ENCODE results near the gene CYB561D1.

Gene CYB561D1

DNA sequence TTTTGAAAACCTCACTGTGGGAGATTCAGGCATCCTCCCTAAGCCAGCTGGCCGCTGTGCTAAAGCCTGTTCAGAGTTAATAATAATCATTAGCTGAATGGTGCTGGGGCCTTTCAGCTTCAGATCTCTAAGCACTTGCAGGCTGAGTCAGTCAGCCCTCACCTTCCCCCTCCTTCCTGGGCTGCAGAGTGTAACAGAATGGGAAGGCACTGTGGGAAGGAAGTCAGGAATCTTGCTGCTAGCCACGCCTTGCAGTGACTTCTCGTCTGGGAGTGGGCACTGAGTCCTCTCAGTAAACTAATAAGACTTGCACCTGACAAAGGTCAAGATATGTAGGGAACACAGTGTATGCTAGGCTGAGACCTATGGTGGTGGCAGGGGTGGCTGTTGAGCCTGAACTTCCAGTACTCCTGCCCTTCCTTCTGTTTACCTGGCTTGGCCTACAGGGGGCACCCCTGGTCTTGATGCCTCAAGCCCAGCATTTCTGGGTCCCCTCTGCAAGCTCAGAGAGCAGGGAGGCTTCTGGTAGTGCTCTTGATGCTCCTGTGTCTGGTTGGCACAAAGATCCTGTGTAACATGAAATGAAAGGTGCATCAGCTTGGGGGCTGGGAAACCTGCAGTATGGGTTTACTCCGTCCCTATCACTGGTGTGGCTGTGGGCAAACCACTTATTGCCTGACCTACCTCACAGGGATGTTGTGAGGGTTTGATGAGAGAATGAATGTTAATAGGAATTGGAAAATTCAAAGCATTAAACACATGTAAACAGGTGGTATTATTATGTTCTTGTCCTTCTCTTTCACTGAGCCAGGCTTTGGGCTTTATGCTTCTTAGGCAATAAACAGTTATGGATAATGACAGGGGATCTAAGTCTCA, 6.0 kb downstream of the CYB561D1 start:
- TF ChIP-seq, protein P1, sequence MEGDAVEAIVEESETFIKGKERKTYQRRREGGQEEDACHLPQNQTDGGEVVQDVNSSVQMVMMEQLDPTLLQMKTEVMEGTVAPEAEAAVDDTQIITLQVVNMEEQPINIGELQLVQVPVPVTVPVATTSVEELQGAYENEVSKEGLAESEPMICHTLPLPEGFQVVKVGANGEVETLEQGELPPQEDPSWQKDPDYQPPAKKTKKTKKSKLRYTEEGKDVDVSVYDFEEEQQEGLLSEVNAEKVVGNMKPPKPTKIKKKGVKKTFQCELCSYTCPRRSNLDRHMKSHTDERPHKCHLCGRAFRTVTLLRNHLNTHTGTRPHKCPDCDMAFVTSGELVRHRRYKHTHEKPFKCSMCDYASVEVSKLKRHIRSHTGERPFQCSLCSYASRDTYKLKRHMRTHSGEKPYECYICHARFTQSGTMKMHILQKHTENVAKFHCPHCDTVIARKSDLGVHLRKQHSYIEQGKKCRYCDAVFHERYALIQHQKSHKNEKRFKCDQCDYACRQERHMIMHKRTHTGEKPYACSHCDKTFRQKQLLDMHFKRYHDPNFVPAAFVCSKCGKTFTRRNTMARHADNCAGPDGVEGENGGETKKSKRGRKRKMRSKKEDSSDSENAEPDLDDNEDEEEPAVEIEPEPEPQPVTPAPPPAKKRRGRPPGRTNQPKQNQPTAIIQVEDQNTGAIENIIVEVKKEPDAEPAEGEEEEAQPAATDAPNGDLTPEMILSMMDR (IDR thresholded peaks at IDR 0.05; ENCODE audit: low read length) = peak; percentile 30
- TF ChIP-seq EZH2 (optimal IDR thresholded peaks at IDR 0.05; ENCODE audit: low read depth, low read length) = no peak
- H3K9ac ChIP-seq (ENCODE audit: low read length) = no peak overlapping the region

DNA sequence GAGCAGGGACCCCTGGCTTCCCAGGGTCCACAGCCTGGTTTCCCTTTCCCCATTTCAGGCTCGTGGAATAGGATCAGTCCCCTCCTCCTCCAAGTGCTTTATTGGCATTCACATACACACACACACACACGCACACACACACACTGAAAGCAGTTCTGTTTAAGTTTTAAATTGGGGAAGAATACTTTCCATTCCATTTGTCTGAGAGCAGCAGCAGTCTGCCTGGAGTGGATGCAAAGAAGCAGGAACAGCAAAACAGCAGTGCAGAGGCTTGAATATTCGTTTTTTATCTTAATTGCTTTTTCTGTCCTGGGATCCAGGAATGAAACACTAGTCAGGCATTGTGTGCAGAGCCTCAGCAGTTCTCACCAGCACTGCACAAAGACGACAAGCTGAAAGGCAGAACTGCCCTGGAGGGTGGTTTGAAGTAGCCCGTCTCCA, 7.1 kb downstream of the CYB561D1 start:
- no peaks in the 10 kb centered on the region for H3K36me3 ChIP-seq (replicated peaks; ENCODE audit: insufficient read depth, low read length)
- H3K9me2 ChIP-seq (replicated peaks; ENCODE audit: insufficient read depth, low read length) = no peaks in the 10 kb centered on the region
- no peak overlapping the region for H2AFZ ChIP-seq (ENCODE audit: low read length)
- TF ChIP-seq, protein P1 (IDR thresholded peaks at IDR 0.05; ENCODE audit: low read length) = no peak
- TF ChIP-seq EZH2 (optimal IDR thresholded peaks at IDR 0.05; ENCODE audit: low read depth, low read length) = no peak
- TF ChIP-seq EZH2phosphoT487 (IDR thresholded peaks at IDR 0.05; ENCODE audit: low read length) = no peak
- H3F3A ChIP-seq (ENCODE audit: insufficient read depth, low read length) = no peaks in the 10 kb centered on the region
- H3K9me3 ChIP-seq (replicated peaks; ENCODE audit: insufficient read depth, low read length) = no peaks in the 10 kb centered on the region
- no peaks in the 10 kb centered on the region for H3K27me3 ChIP-seq (replicated peaks; ENCODE audit: insufficient read depth, low read length)
- H3K9ac ChIP-seq (ENCODE audit: low read length) = no peak overlapping the region
- no peak overlapping the region for H3K27ac ChIP-seq (ENCODE audit: low read length)
- H3K4me2 ChIP-seq (ENCODE audit: low read depth, low read length) = no peak overlapping the region
- H3K79me2 ChIP-seq (ENCODE audit: low read length) = no peaks in the 10 kb centered on the region
- DNase-seq = no peak
- H3K4me3 ChIP-seq (ENCODE audit: low read length) = no peak overlapping the region
- H3K4me1 ChIP-seq (ENCODE audit: low read length) = no peaks in the 10 kb centered on the region
- no peaks in the 10 kb centered on the region for H4K20me1 ChIP-seq (ENCODE audit: insufficient read depth, low read length)

More for the DNA sequence above, 6.0 kb downstream of the CYB561D1 start:
- no peaks in the 10 kb centered on the region for H3K9me3 ChIP-seq (replicated peaks; ENCODE audit: insufficient read depth, low read length)
- DNase-seq = peak; percentile 31
- peaks cover 2% of the 10 kb centered on the region; the same call in 1 of the 2 replicates for H3K79me2 ChIP-seq (ENCODE audit: low read length)
- no peak overlapping the region for H2AFZ ChIP-seq (ENCODE audit: low read length)
- no peak overlapping the region for H3K27ac ChIP-seq (ENCODE audit: low read length)
- H3K9me2 ChIP-seq (replicated peaks; ENCODE audit: insufficient read depth, low read length) = no peaks in the 10 kb centered on the region
- no peaks in the 10 kb centered on the region for H3F3A ChIP-seq (ENCODE audit: insufficient read depth, low read length)
- no peak overlapping the region for H3K4me2 ChIP-seq (ENCODE audit: low read depth, low read length)
- H4K20me1 ChIP-seq (ENCODE audit: insufficient read depth, low read length) = no peaks in the 10 kb centered on the region
- H3K4me3 ChIP-seq (ENCODE audit: low read length) = no peak overlapping the region
- H3K27me3 ChIP-seq (replicated peaks; ENCODE audit: insufficient read depth, low read length) = no peaks in the 10 kb centered on the region
- H3K4me1 ChIP-seq (ENCODE audit: low read length) = no peaks in the 10 kb centered on the region
- no peaks in the 10 kb centered on the region for H3K36me3 ChIP-seq (replicated peaks; ENCODE audit: insufficient read depth, low read length)

DNA sequence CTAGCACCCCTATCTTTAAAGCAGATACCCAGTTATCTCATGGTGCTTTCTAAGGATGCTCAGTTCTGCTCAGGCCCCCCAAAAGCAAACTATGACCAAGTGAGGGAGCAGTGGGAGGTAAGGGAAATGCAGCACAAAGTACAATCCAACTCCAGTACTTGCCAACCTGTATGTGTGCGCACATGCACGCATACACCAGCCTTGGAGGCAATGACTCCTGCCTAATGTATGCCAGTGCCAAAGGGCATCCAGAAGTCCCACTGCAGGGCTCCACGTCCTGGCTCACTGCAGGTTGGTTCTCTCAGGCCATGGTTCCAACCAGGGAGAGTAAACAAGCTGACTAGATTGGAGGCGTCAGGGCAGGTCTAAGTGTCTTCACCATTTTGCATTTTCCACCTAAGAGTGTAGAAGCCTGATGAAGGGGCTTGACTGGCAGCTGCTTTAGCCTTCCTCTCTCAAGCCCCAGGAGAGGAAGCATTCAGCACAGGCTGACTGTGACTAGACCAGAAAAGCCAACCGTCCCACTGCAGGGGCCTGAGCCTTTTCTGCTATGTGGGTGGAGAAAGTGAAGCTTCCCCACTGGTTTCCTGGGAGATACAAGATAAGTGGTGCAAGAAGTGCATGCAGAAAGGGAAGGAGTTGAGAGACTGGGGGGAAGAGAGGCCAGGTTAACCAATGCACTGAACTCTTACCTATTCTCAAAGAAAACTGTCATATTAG, 7.9 kb downstream of the CYB561D1 start:
- no peak overlapping the region for H2AFZ ChIP-seq (ENCODE audit: low read length)
- DNase-seq = no peak
- H3K27ac ChIP-seq (ENCODE audit: low read length) = no peak overlapping the region
- H3K27me3 ChIP-seq (replicated peaks; ENCODE audit: insufficient read depth, low read length) = no peaks in the 10 kb centered on the region
- no peak overlapping the region for H3K4me2 ChIP-seq (ENCODE audit: low read depth, low read length)
- no peak overlapping the region for H3K4me3 ChIP-seq (ENCODE audit: low read length)
- H3K79me2 ChIP-seq (ENCODE audit: low read length) = no peaks in the 10 kb centered on the region
- no peaks in the 10 kb centered on the region for H4K20me1 ChIP-seq (ENCODE audit: insufficient read depth, low read length)
- no peaks in the 10 kb centered on the region for H3K9me2 ChIP-seq (replicated peaks; ENCODE audit: insufficient read depth, low read length)
- no peaks in the 10 kb centered on the region for H3F3A ChIP-seq (ENCODE audit: insufficient read depth, low read length)
- H3K9ac ChIP-seq (ENCODE audit: low read length) = no peak overlapping the region
- no peaks in the 10 kb centered on the region for H3K9me3 ChIP-seq (replicated peaks; ENCODE audit: insufficient read depth, low read length)
- TF ChIP-seq EZH2 (optimal IDR thresholded peaks at IDR 0.05; ENCODE audit: low read depth, low read length) = no peak
- TF ChIP-seq, protein P1 (IDR thresholded peaks at IDR 0.05; ENCODE audit: low read length) = no peak
- TF ChIP-seq EZH2phosphoT487 (IDR thresholded peaks at IDR 0.05; ENCODE audit: low read length) = no peak
- H3K4me1 ChIP-seq (ENCODE audit: low read length) = no peaks in the 10 kb centered on the region
- H3K36me3 ChIP-seq (replicated peaks; ENCODE audit: insufficient read depth, low read length) = no peaks in the 10 kb centered on the region
